Daoy (cell line): Measurements from ENCODE around the gene RANBP6. TPM values are rescaled to one million over a fixed set of nuclear protein-coding genes. Genes with fewer than 3 reads are reported as not detected.
"Not testable (repeated sequence)": the region's sequence is repeated elsewhere in the genome, so short reads cannot be mapped to it uniquely, and the experiment has no call there.

Source experiments
- DNase-seq: peaks from one replicate; pipeline ENCODE4 v3.0.0-alpha.2; 2015; ENCODE audit warnings: low read depth
- total RNA-seq: library from RNA; depleted of rRNA; stranded (reverse); fragments of >200 nt; shearing (Covaris generic); gene quantifications from 2 replicates; pipeline ENCODE4 v1.2.3, GENCODE V29; 2014; rRNA removed

RANBP6 gene
- 34.1 and 36.6 TPM in 2 replicates for total RNA-seq

DNA sequence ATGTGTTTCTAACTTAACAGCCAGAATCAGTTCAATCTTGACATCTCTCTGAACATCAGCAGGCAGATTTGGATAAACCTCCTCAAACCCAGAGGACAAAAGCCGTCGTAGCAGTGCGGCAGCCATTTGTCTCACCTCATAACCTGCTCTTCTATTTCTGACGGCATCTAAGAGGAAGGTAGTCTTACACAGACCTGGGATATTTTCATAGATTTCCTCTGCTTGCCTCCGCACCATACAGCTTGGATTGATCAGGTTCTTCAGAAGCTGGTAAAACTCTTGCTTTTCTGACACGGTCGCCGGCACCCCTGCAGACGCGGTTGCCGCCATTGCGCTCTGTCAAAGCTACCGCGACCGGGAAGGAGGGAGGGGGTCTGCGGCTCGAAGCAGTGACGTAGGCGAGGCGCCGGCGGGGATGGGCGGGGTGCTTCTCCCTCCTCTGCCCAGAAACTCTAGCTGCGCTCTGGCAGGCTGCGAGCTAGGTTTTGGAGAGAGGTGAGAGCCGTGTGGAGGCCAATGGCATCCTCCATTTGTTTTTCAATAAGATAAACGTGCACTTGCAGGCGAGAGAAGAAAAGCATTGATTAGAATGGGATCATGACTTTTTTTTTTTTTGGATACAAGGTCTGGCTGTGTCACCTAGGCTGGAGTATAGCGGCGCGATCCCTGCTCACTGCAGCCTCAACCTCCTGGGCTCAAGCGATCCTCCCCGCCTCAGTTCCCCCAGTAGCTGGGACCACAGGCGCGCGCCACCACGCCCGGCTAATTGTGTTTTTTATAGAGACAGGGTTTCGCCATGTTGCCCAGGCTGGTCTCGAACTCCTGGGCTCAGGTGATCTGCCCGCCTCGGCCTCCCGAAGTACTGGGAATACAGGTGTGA lies at the start of gene RANBP6:
RANBP6 (minus strand) TSS at position 347 of the 880 bp plus-strand sequence; CDS start at position 330, 17 bp downstream.
- peak; percentile 96 for DNase-seq

DNA sequence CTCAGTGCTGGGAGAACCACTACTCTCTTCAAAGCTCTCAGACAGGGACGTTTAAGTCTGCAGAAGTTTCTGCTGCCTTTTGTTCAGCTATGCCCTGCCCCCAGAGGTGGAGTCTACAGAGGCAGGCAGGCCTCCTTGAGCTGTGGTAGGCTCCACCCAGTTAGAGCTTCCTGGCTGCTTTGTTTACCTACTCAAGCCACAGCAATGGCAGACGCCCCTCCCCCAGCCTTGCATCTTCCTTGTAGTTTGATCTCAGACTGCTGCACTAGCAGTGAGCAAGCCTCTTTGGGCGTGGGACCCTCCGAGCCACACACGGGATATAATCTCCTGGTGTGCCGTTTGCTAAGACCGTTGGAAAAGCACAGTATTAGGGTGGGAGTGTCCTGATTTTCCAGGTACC lies 47.7 kb upstream of the RANBP6 start:
- not testable (repeated sequence) for DNase-seq

DNA sequence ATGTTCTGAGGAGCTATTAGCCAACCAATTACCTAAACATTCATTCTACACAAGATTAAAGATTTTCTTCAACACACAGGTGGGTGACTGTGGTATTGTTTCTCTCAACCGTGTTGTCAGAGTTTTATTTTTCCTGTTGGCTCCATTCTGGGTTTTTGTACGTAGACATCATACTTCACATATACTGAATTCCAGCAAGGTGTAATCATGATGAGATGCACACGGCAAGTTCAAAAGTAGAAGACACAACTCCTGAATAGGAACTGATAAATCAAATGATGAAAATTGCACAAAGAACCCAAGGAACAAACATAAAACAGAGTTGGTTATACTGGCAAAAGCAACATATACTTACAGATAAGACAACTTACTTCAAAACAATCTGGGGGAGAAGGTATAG lies 40.2 kb upstream of the RANBP6 start:
- no peak for DNase-seq

DNA sequence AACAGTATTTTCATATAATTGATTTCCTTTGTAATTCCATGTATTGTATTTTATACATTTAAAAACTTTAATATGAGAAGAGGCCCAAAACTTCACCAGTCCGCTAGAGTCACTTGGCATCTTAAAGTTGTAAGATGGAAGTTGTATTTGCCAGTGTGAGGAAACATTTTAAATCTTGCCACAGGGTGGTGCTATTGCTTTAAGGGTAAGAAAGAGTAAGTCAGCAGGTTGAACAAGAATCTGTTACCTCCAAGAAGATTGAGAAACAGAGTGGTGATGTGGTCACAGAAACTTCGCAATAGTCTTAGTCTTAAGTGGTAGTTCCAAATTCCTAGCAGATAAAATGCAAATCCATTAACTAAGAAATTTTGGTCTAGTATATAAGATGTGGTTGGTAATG lies 39.8 kb upstream of the RANBP6 start:
- peak; percentile 72 for DNase-seq

DNA sequence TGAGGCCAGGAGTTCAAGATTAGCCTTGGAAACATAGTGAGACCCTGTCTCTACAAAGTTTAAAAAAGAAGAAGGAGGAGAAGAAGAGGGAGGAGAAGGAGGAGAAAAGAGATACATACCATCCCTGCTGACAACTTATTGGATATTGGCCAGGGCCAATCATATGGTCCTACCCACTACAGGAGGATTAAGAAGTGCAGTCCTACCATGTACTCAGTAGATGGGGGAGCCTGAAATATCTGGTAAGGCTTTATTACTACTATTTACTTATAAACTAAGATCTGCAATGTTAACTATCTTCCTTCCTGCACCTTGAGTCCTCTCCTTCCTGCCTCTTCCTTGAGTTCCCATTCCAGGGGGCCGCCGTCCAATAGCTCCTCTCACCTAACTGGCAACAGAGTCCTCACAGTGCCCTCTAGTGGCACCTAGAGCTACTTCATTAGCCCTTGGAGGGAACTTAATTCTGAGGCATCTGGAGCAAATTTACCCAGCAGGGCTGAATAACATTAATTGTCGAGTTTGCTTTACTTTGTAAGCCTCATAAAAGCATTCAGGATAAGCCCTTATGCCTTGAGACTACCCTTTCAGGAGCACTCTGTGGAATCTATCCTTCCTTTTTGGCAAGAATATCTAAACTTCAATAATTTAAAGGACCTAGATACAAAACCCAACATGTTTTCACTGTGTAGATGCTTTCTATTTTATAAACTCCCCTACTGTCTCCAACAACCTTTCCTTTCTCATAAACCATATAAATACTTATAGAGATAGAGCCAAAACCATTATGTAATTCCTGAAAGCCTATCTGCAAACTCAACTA lies 39.1 kb upstream of the RANBP6 start:
- peak; percentile 81 for DNase-seq

DNA sequence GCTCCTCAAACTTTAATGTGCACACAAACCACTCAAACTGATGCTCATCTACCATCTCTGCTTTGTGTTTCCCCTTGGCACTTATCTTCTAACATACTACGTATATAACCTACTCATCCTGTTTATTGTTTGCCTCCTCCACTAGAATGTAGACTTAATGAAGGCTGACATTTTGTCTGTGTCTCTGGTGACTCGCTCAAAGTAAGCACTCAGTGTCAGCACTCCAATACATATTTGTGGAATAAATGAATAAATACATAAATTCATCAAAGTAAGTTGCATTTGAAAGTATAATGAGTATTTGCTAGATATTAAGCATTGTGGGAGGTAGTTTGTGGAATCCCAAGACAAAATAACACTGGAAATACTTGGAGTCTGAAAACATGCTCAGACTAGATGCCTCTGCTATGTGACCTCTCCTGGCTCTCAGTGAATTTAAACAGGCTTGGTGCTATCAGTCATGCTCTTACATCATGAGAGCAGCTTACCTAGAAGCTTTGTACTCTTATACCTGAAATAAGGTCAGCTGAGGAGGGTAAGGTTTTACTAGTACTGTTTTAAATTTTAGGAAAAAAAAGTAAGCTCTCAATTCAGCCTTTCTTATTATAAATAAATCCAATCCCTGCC lies 37.0 kb upstream of the RANBP6 start:
- no peak for DNase-seq

DNA sequence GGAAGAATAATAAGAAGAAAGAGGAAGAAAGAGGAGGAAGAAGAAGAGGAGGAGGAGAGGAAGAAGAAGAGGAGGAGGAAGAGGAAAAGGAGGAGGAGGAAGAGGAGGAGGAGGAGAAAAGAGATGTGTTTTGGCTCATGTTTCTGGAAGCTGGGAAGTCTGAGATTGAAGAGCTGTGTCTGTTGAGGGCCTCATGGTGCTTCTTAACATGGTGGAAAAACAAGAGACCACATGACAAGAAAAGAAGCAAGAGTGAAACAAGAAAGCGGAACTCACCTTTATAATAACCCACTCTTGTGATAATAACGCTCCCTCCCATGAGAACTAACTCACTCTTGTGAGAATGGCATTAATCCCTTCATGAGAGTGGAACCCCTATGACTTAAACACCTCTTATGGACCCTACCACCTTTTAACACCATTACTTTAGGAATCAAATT lies 36.1 kb upstream of the RANBP6 start:
- DNase-seq, result no peak

DNA sequence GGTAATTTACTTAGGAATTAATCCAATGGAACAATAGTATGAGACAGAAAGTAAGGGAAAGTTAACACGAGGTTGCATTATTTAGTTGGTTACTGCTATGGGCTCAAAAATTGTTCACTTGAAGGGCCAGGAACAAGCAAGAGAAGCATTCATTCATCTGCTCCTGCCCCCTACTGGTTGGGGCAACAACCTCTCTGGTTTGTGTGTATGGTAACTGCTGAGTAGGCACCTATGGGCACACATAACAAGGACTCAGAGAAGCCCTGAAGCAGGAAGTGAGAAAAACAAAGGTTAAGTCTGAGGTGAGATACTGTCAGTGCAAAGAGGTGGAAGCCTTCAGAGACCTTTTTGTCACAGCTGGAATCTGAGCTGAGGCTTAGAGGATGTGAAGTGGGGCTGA lies 34.4 kb upstream of the RANBP6 start:
- DNase-seq, result peak; percentile 25

DNA sequence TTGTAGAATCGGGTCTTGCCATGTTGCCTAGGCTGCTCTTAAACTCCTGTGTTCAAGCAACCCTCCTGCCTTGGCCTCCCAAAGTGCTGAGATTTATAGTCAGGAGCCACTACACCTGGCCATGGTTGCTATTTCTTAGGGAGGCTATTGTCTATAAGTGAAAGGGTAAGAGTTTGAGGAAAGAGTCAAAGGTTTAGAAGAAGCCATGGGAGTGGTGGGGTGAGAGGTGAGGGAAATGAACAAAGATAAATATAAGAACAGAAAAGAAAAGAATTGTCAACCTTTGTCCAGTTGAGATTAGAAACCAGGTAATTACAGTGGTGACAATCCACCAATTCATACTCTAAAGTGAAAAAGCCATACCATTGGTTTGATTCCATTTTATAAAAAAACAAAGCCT lies 32.6 kb upstream of the RANBP6 start:
- DNase-seq, result no peak

DNA sequence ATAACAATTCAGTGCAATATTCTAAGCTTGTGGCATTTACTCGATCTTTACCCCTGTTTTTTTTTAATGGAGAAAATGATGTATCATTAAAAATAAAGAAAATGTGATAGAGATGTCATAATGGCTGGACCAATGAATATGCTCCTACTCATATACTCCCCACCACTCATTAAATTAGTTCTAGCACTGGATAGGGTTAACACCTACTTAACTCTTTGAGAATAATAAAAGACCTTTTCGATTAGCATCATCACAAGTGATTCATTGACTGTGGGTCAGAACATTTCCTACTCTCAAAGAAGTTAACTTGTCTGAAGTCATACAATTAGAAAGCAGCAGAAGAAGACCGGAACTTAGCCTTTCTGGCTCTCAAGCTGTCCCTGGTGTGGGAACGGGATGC lies 31.6 kb upstream of the RANBP6 start:
- no peak for DNase-seq

DNA sequence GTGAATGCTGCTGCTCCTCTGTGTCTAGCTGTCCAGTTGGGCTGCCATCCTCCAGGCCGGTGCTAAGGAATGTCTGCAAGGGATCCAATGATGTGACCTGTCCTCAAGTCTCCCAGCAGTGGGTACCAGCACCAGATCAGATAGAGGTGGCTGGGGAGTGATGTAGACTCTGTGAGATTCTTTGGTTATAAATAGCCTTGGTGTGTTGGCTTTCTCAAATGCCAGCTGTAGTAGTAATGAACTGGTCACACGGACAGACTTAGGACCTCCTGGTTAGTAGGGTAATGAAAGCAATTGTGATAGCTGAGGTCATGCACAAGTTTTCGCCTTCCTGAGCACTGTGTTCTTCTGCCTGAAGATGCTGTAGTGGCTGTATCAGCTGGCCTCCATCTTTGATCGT lies 29.9 kb upstream of the RANBP6 start:
- DNase-seq, result no peak

DNA sequence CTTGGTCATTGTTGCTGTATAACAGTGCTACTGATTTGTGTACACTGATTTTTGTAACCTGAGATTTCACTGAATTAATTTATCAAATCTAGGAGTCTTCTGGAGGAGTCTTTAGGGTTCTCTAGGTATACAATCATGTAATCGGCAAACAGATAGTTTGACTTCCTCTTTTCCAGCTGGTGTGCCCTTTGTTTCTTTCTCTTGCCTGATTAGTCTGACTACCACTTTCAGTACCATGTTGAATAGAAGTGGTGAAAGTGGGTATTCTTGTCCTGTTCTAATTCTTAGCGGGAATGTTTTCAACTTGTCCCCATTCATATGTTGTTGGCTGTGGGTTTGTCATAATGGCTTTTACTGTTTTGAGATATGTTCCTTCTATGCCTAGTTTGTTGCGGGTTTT lies 24.7 kb upstream of the RANBP6 start:
- no peak for DNase-seq

DNA sequence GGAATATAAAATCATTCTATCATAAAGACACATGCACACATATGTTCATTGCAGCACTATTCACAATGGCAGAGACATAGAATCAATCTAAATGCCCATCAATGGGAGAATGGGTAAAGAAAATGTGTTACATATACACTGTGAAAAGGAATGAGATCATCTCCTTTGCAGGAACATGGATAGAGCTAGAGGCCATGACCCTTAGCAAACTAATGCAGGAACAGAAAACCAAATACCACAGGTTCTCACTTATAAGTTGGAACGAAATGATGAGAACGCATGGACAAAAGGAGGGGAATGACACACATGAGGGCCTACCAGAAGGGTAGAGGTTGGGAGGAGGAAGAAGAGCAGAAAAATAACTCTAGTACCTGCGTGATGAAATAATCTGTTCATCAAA lies 21.0 kb upstream of the RANBP6 start:
- no peak for DNase-seq

DNA sequence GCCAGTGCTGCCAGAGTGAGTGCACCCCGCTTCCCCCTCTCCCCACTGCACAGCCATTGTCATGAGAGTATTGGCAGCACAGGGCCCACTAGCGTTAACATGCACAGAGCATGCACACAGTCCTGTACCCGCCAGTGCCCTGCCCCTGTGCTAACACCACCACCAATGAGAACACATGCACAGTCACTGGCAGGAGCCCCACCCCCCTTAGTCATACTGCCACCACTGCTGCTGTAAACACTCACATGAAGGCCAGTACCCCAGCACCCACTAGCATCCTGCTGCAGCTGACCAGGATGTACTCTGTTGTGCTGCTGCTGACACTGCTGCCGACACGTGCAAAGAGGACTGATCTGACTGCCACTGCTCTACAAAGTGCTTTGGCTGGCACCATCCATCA lies 19.5 kb upstream of the RANBP6 start:
- peak; percentile 64 for DNase-seq

DNA sequence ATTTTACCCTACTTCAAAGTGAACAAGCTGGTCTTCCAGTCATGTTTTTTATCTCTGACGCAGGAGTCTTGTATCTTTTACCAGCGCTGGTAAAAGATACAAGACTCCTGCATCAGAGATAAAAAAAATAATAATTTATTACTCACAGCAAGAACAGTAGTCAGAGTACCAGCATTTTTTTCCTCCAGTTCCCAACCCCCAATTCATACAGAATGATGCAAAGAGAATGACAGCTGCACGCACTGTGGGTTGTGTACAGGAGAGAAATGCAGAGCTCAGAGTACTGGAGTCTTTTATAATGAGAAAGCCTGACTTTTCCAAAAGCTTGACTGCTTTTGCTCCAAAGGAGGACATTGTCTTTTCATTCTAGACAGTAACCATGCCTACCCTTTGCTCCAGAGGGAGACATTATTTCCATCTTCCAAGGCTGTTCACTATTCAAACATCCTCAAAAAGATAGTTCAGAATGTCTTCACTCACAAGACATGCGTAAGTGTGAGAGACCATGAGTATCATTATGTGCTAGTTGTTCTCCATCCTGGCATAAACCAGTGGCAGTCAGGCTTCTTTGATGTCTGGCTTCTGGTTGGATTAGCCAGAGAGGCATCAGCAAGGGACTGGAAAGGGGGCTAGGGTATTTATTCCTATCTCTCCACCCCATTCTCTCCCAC lies 14.3 kb upstream of the RANBP6 start:
- no peak for DNase-seq

DNA sequence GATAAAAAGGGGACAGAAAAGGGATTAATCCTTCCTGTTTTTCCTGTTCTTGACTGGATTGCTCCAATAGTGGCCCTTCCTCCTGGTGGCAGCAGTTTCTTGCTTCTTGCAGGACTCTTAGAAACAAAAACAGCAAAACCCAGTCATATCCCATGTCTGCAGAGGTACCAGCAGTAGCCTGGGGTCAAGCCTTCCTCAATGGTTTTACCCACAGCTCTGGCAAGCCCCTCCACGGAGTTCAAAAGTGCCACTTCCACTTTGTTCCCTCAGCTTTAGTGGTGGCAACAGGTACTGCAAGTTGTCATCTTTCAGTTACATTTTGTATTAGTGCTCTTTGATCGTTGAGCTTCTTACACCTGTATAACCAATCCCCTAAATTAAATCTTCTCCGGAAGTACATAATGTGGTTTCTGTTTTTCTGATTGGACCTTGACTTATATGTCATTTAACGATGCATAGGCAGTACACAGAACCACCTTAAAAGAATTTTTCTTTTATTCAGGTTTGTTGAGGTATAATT lies 8.7 kb upstream of the RANBP6 start:
- DNase-seq, result peak; percentile 22

DNA sequence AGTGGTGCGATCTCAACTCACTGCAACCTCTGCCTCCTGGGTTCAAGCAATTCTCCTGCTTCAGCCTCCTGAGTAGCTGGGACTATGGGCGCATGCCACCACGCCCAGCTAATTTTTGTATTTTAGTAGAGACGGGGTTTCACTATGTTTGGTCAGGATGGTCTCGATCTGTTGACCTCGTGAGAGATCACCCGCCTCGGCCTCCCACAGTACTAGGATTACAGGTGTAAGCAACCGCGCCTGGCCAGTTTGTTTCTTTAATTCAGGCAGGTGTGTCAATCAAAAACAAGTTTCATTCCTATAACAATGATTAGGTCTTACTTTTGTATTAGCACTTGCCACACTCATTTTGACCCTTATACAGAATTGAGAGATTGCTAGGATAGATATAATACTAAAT lies 1.6 kb upstream of the RANBP6 start:
- DNase-seq, result not testable (repeated sequence)

DNA sequence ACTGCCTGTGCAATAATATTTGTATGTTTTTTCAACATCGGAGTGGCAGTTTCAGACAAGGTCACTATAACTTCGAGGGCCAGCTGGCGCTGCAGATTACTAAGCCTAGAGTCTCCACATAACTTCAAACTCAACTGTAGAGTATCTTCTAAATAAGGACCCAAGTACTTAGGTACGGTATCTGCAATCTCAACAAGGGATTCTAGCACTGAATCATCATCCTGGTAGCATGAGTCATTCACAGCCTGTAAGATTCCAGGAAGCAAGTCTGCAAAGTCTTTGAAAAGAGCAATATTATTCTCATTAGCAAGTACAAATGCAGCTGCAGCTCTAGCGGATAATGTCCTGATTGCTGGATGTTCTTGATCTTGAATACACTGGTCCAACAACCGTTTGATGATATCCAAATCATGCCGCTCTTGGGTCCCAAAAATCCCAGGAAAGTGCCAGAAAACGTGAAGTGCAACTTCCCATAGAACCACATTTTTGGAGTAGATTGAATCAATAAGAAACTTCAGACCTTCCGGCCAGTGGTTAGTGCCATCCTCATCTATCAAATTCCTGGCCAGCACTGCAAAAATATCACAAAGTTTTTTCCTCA lies 654 bp downstream of the RANBP6 start:
- DNase-seq, result peak; percentile 77

DNA sequence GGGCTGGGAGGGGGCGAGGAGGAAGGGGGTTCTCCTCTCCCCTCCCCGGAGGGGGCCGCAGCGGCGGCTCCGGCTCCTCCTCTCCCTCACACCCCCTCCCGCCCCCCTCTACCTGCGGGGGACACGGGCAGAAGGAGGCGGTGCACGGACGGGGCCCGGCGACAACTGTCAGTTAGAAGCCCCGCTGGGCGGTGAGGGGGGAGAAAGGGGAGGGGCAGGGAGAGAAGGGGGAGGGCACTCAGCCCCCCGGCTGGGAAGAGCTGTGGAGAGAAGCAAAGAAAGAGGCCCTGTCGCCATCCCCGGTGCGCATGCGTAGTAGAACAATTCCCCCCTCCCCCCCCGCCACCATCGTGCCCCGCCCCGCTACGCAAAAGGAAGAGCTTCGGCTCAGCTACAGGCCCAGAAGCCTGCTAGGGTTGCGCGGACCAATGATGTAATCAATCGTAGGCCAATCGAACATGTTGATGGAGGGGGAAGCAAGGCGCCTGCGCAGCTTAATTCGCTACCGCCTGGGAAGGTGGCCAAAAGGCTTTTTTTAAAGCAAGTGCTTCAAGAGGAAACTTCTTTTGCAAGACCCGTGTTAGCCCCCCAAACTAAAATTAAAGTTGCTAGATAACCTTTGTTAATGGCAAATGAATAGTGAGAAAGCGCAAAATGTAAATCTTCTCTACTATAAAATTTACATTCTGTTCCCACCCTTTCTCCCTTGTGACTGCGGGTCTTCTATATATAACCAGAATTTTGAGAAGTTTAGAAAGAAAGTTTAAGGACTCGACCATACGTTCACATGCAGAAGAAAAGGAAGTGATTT lies 7.0 kb downstream of the RANBP6 start:
- DNase-seq, result peak; percentile 99

DNA sequence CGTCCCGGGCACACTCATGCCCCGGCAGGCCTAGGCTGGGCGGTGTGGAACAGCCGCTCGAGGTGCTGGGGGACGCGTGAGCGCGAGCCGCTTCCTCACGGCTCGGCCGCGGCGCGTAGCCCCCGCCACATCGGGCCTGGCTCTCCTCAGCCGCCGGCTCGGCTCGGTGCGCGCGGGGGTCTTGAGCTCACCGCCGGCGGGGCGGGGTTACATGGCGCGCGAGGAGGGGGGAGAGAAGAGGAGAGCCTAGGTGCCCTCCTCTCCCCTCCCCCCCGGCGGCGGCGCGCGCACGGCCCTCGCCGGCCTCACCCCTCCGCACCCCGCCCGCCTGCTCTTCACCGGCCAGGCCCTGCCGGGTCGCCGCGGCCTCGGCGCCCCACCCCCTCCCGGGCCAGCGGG lies 7.7 kb downstream of the RANBP6 start:
- peak; percentile 85 for DNase-seq
